ENCODE measurements around the gene WNT7B.

GRCh38 chr22:46024136-46024840 is 47.3 kb upstream of the WNT7B start:
- TF ChIP-seq TAF1 (IDR thresholded peaks at IDR 0.05; ENCODE audit: borderline replicate concordance, low read depth, low read length): no peak
- no peak for TF ChIP-seq POLR2A (IDR thresholded peaks at IDR 0.05; ENCODE audit: low read depth, low read length)
- TF ChIP-seq CEBPB (IDR thresholded peaks at IDR 0.05; ENCODE audit: borderline replicate concordance in 1 of 2, low read depth in 2 of 2, low read length in 2 of 2): no peak
- no peak for TF ChIP-seq IRF3 (IDR thresholded peaks at IDR 0.05)
- no peak for TF ChIP-seq CREM (IDR thresholded peaks at IDR 0.05; ENCODE audit: low read depth)
- TF ChIP-seq POLR2AphosphoS5 (IDR thresholded peaks at IDR 0.05; ENCODE audit: low read length): no peak
- TF ChIP-seq BACH1 (IDR thresholded peaks at IDR 0.05; ENCODE audit: borderline replicate concordance): no peak
- no peak for TF ChIP-seq CTCF (IDR thresholded peaks at IDR 0.05 in 2 of 3, conservative IDR thresholded peaks at IDR 0.05 in 1 of 3; ENCODE audit: control insufficient read depth in 2 of 3, extremely low read depth in 1 of 3, insufficient read depth in 1 of 3, low read depth in 3 of 3, low read length in 3 of 3)
- no peak for TF ChIP-seq EP300 (IDR thresholded peaks at IDR 0.05; ENCODE audit: borderline replicate concordance in 1 of 2, control insufficient read depth in 1 of 2, low read depth in 2 of 2, low read length in 2 of 2)
- TF ChIP-seq, protein P1, sequence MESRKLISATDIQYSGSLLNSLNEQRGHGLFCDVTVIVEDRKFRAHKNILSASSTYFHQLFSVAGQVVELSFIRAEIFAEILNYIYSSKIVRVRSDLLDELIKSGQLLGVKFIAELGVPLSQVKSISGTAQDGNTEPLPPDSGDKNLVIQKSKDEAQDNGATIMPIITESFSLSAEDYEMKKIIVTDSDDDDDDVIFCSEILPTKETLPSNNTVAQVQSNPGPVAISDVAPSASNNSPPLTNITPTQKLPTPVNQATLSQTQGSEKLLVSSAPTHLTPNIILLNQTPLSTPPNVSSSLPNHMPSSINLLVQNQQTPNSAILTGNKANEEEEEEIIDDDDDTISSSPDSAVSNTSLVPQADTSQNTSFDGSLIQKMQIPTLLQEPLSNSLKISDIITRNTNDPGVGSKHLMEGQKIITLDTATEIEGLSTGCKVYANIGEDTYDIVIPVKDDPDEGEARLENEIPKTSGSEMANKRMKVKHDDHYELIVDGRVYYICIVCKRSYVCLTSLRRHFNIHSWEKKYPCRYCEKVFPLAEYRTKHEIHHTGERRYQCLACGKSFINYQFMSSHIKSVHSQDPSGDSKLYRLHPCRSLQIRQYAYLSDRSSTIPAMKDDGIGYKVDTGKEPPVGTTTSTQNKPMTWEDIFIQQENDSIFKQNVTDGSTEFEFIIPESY (IDR thresholded peaks at IDR 0.05): no peak
- no peak for TF ChIP-seq RAD51 (IDR thresholded peaks at IDR 0.05)
- TF ChIP-seq, protein P2, sequence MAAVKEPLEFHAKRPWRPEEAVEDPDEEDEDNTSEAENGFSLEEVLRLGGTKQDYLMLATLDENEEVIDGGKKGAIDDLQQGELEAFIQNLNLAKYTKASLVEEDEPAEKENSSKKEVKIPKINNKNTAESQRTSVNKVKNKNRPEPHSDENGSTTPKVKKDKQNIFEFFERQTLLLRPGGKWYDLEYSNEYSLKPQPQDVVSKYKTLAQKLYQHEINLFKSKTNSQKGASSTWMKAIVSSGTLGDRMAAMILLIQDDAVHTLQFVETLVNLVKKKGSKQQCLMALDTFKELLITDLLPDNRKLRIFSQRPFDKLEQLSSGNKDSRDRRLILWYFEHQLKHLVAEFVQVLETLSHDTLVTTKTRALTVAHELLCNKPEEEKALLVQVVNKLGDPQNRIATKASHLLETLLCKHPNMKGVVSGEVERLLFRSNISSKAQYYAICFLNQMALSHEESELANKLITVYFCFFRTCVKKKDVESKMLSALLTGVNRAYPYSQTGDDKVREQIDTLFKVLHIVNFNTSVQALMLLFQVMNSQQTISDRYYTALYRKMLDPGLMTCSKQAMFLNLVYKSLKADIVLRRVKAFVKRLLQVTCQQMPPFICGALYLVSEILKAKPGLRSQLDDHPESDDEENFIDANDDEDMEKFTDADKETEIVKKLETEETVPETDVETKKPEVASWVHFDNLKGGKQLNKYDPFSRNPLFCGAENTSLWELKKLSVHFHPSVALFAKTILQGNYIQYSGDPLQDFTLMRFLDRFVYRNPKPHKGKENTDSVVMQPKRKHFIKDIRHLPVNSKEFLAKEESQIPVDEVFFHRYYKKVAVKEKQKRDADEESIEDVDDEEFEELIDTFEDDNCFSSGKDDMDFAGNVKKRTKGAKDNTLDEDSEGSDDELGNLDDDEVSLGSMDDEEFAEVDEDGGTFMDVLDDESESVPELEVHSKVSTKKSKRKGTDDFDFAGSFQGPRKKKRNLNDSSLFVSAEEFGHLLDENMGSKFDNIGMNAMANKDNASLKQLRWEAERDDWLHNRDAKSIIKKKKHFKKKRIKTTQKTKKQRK (IDR thresholded peaks at IDR 0.05; ENCODE audit: low read depth, low read length): no peak
- no peak for TF ChIP-seq MEF2A (IDR thresholded peaks at IDR 0.05; ENCODE audit: insufficient read depth, low read depth, low read length)
